ENCODE measurements around the gene CRYZL1.

Gene CRYZL1

GRCh38 chr21:33655588-33656221, 14.2 kb upstream of the CRYZL1 start:
- no peaks in the 10 kb centered on the region for H3K9me3 ChIP-seq
- no peak for TF ChIP-seq CTCF (IDR thresholded peaks at IDR 0.05)
- no peak overlapping the region for H3K4me3 ChIP-seq (ENCODE audit: low read depth in 1 of 2, low read length in 1 of 2)
- peaks cover 25 to 28% of the 10 kb centered on the region in 2 experiments for H3K4me1 ChIP-seq (ENCODE audit: control insufficient read depth in 1 of 2, insufficient read depth in 1 of 2, low read depth in 1 of 2, low read length in 1 of 2)
- peak overlapping the region; percentile 68 for H3K27ac ChIP-seq
- no peaks in the 10 kb centered on the region for H3K27me3 ChIP-seq
- H3K36me3 ChIP-seq = no peaks in the 10 kb centered on the region

GRCh38 chr21:33654412-33654811, 12.9 kb upstream of the CRYZL1 start:
- no peaks in the 10 kb centered on the region for H3K9me3 ChIP-seq
- H3K4me3 ChIP-seq (ENCODE audit: low read depth in 1 of 2, low read length in 1 of 2) = no peak overlapping the region
- peaks cover 25 to 28% of the 10 kb centered on the region in 2 experiments for H3K4me1 ChIP-seq (ENCODE audit: control insufficient read depth in 1 of 2, insufficient read depth in 1 of 2, low read depth in 1 of 2, low read length in 1 of 2)
- TF ChIP-seq CTCF (IDR thresholded peaks at IDR 0.05) = no peak
- no peaks in the 10 kb centered on the region for H3K27me3 ChIP-seq
- H3K36me3 ChIP-seq = no peaks in the 10 kb centered on the region
- peak overlapping the region; percentile 68 for H3K27ac ChIP-seq

- H3K27me3 ChIP-seq = no peaks in the 10 kb centered on the region
- H3K4me3 ChIP-seq (ENCODE audit: low read depth in 1 of 2, low read length in 1 of 2) = no peak overlapping the region
- H3K4me1 ChIP-seq (ENCODE audit: control insufficient read depth in 1 of 2, insufficient read depth in 1 of 2, low read depth in 1 of 2, low read length in 1 of 2) = peaks cover 23 to 27% of the 10 kb centered on the region in 2 experiments
- no peak overlapping the region for H3K27ac ChIP-seq
- no peak for TF ChIP-seq CTCF (IDR thresholded peaks at IDR 0.05)
- H3K36me3 ChIP-seq = no peaks in the 10 kb centered on the region
- H3K9me3 ChIP-seq = no peaks in the 10 kb centered on the region
These were observed 10.6 kb upstream of the CRYZL1 start for GRCh38 chr21:33651965-33652680.

- no peak overlapping the region for H3K4me3 ChIP-seq (ENCODE audit: low read depth in 1 of 2, low read length in 1 of 2)
- peaks cover 17 to 20% of the 10 kb centered on the region in 2 experiments for H3K4me1 ChIP-seq (ENCODE audit: control insufficient read depth in 1 of 2, insufficient read depth in 1 of 2, low read depth in 1 of 2, low read length in 1 of 2)
- no peaks in the 10 kb centered on the region for H3K27me3 ChIP-seq
- no peaks in the 10 kb centered on the region for H3K9me3 ChIP-seq
- H3K36me3 ChIP-seq = no peaks in the 10 kb centered on the region
- no peak for TF ChIP-seq CTCF (IDR thresholded peaks at IDR 0.05)
- no peak overlapping the region for H3K27ac ChIP-seq
These were observed 9.5 kb upstream of the CRYZL1 start for GRCh38 chr21:33650929-33651509.

GRCh38 chr21:33650230-33650629, 8.7 kb upstream of the CRYZL1 start:
- no peak for TF ChIP-seq CTCF (IDR thresholded peaks at IDR 0.05)
- Histone ChIP-seq H3K27ac (no peak overlapping the region), H3K4me1 (ENCODE audit: control insufficient read depth in 1 of 2, insufficient read depth in 1 of 2, low read depth in 1 of 2, low read length in 1 of 2) (peaks cover 9 to 12% of the 10 kb centered on the region in 2 experiments)

More at GRCh38 chr21:33650230-33650629, 8.7 kb upstream of the CRYZL1 start:
- H3K27me3 ChIP-seq = no peaks in the 10 kb centered on the region
- no peaks in the 10 kb centered on the region for H3K36me3 ChIP-seq
- H3K4me3 ChIP-seq (ENCODE audit: low read depth in 1 of 2, low read length in 1 of 2) = no peak overlapping the region
- H3K9me3 ChIP-seq = no peaks in the 10 kb centered on the region
